HEK293 (cell line): Measurements from ENCODE around the gene PITPNM1.

ENCODE experiments used
- AEBP2 ChIP-seq: fragments of 450-650 bp; formaldehyde crosslinking; IDR thresholded peaks from 2 replicates; pipeline ENCODE4 v1.5.1; 2016; ENCODE audit warnings: missing biosample characterization, missing genetic modification characterization, borderline replicate concordance
- GLI2 ChIP-seq: fragments of 450-650 bp; formaldehyde crosslinking; IDR thresholded peaks from 2 replicates; pipeline ENCODE4; 2017; ENCODE audit warnings: missing biosample characterization, missing genetic modification characterization, low read depth, borderline replicate concordance
- GLIS2 ChIP-seq: fragments of 450-650 bp; formaldehyde crosslinking; IDR thresholded peaks from 2 replicates; pipeline ENCODE4 v1.5.1; 2016; ENCODE audit warnings: missing biosample characterization, missing genetic modification characterization
- HOXA7 ChIP-seq: sonication (generic); formaldehyde crosslinking; IDR thresholded peaks from 2 replicates; pipeline ENCODE4 v1.8.1; 2022; ENCODE audit warnings: missing genetic modification reagents, borderline replicate concordance
- KLF8 ChIP-seq: fragments of 450-650 bp; formaldehyde crosslinking; IDR thresholded peaks from 2 replicates; pipeline ENCODE4 v1.5.1; 2016; ENCODE audit warnings: missing biosample characterization, missing genetic modification characterization
- PBX3 ChIP-seq: sonication (generic); formaldehyde crosslinking; IDR thresholded peaks from 2 replicates; pipeline ENCODE4 v1.8.1; 2022; ENCODE audit warnings: mild to moderate bottlenecking, moderate library complexity, missing genetic modification reagents
- PRDM10 ChIP-seq: fragments of 450-650 bp; formaldehyde crosslinking; IDR thresholded peaks from 2 replicates; pipeline ENCODE4 v1.5.1; 2016; ENCODE audit warnings: missing biosample characterization, missing genetic modification characterization
- SP2 ChIP-seq: fragments of 450-650 bp; formaldehyde crosslinking; IDR thresholded peaks from 2 replicates; pipeline ENCODE4 v1.5.1; 2016; ENCODE audit warnings: missing biosample characterization, missing genetic modification characterization
- ZBTB10 ChIP-seq: fragments of 450-650 bp; formaldehyde crosslinking; IDR thresholded peaks from 2 replicates; pipeline ENCODE4 v1.5.1; 2016; ENCODE audit warnings: missing biosample characterization, missing genetic modification characterization
- ZBTB11 ChIP-seq: fragments of 450-650 bp; formaldehyde crosslinking; conservative IDR thresholded peaks from 2 replicates; pipeline ENCODE4 v1.5.1; 2016; ENCODE audit warnings: low read depth, missing biosample characterization, missing genetic modification characterization
- ZFP69B ChIP-seq: fragments of 450-650 bp; formaldehyde crosslinking; IDR thresholded peaks from 2 replicates; pipeline ENCODE4 v1.5.1; 2016; ENCODE audit warnings: missing biosample characterization, missing genetic modification characterization
- ZNF24 ChIP-seq: fragments of 450-650 bp; formaldehyde crosslinking; IDR thresholded peaks from 2 replicates; pipeline ENCODE4 v1.5.1; 2016; ENCODE audit warnings: missing biosample characterization, missing genetic modification characterization
- ZNF311 ChIP-seq: fragments of 450-650 bp; formaldehyde crosslinking; IDR thresholded peaks from 2 replicates; pipeline ENCODE4 v1.5.1; 2017; ENCODE audit warnings: missing biosample characterization, missing genetic modification characterization, borderline replicate concordance
- ZNF623 ChIP-seq: fragments of 450-650 bp; formaldehyde crosslinking; IDR thresholded peaks from 2 replicates; pipeline ENCODE4 v1.5.1; 2016; ENCODE audit warnings: missing biosample characterization, missing genetic modification characterization
- ZNF629 ChIP-seq: fragments of 450-650 bp; formaldehyde crosslinking; IDR thresholded peaks from 2 replicates; pipeline ENCODE4 v1.5.1; 2017; ENCODE audit warnings: missing biosample characterization, missing genetic modification characterization
- ZNF654 ChIP-seq: fragments of 450-650 bp; formaldehyde crosslinking; IDR thresholded peaks from 2 replicates; pipeline ENCODE4 v1.5.1; 2016; ENCODE audit warnings: low read depth, missing biosample characterization, missing genetic modification characterization
- ZNF670 ChIP-seq: fragments of 450-650 bp; formaldehyde crosslinking; IDR thresholded peaks from 2 replicates; pipeline ENCODE4 v1.5.1; 2016; ENCODE audit warnings: missing biosample characterization, missing genetic modification characterization, low read depth
- ZNF692 ChIP-seq: fragments of 450-650 bp; formaldehyde crosslinking; IDR thresholded peaks from 2 replicates; pipeline ENCODE4 v1.5.1; 2016; ENCODE audit warnings: missing biosample characterization, missing genetic modification characterization
- ZSCAN18 ChIP-seq: fragments of 450-650 bp; formaldehyde crosslinking; IDR thresholded peaks from 2 replicates; pipeline ENCODE4 v1.5.1; 2016; ENCODE audit warnings: missing biosample characterization, missing genetic modification characterization
- ZXDB ChIP-seq: fragments of 450-650 bp; formaldehyde crosslinking; IDR thresholded peaks from 2 replicates; pipeline ENCODE4 v1.5.1; 2016; ENCODE audit warnings: missing biosample characterization, missing genetic modification characterization

Gene PITPNM1

GRCh38 chr11:67482827-67483798, 22.1 kb downstream of the PITPNM1 start, which contains the start of gene AIP (continued):
- no peak for TF ChIP-seq ZNF311
- TF ChIP-seq ZBTB11 (tag by site-specific recombination), result peak; percentile 59; the same call in 1 of the 2 replicates
- no peak for TF ChIP-seq AEBP2 (tag by site-specific recombination)
- no peak for TF ChIP-seq ZNF670 (tag by site-specific recombination)
- no peak for TF ChIP-seq GLI2 (tag by site-specific recombination)
- TF ChIP-seq SP2 (tag by site-specific recombination), result peak; percentile 82
- TF ChIP-seq ZNF623 (tag by site-specific recombination), result no peak
- peak; percentile 94 for TF ChIP-seq ZNF692 (tag by site-specific recombination)
- 0 out of 2 replicates have a peak, but pooled peaks have one; percentile 17 for TF ChIP-seq ZBTB10 (tag by site-specific recombination)
- TF ChIP-seq PBX3 (CRISPR knock-in tag), result 0 out of 2 replicates have a peak, but pooled peaks have one; percentile 61
- no peak for TF ChIP-seq ZSCAN18 (tag by site-specific recombination)
- peak; percentile 50; the same call in 1 of the 2 replicates for TF ChIP-seq ZNF629
- peak; percentile 86 for TF ChIP-seq ZFP69B (tag by site-specific recombination)
- no peak for TF ChIP-seq ZNF24 (tag by site-specific recombination)
- TF ChIP-seq GLIS2 (tag by site-specific recombination), result peak; percentile 66
- TF ChIP-seq ZXDB, result peak; percentile 85
- 0 out of 2 replicates have a peak, but pooled peaks have one; percentile 10 for TF ChIP-seq KLF8
- TF ChIP-seq ZNF654 (tag by site-specific recombination), result no peak
- no peak for TF ChIP-seq PRDM10 (tag by site-specific recombination)
- TF ChIP-seq HOXA7 (CRISPR knock-in tag), result no peak
